ENCODE measurements around the gene INTS1. TPM values are rescaled to one million over a fixed set of nuclear protein-coding genes. Genes with fewer than 3 reads are reported as not detected.
A peak's percentile ranks its signal among the peaks of the same experiment; 100 is the strongest.

Gene INTS1
- polyA plus RNA-seq, 3 donors: 5.5 to 64.3 (median 7.3) TPM

- H3K27me3 ChIP-seq (ENCODE audit: control insufficient read depth in 2 of 2, insufficient read depth in 2 of 2, low read length in 2 of 2): no peaks in the 10 kb centered on the region
- no peaks in the 10 kb centered on the region for H4K20me1 ChIP-seq (ENCODE audit: insufficient read depth, low read length)
- intact Hi-C loops (cut with micrococcal nuclease): no loop called here
- no peak overlapping the region for H3K4me2 ChIP-seq (replicated peaks; ENCODE audit: extremely low read depth, low read length, poor library complexity, severe bottlenecking)
- H3K9me3 Mint-ChIP-seq: peaks cover 0 to 2% (median 0%) of the 10 kb centered on the region in 7 donors
- H3K36me3 Mint-ChIP-seq: no peaks in the 10 kb centered on the region
- no peaks in the 10 kb centered on the region for H3K9me3 ChIP-seq (replicated peaks in 1 of 2; ENCODE audit: control insufficient read depth in 1 of 2, insufficient read depth in 1 of 2, low read length in 2 of 2)
- peak overlapping the region in 1 of 7 donors; percentile 69 for H3K27ac Mint-ChIP-seq
- H3K4me3 ChIP-seq (replicated peaks in 1 of 3; ENCODE audit: low read depth in 2 of 3, low read length in 3 of 3): no peak overlapping the region
- H3K4me1 Mint-ChIP-seq: no peaks in the 10 kb centered on the region
- H3K27me3 Mint-ChIP-seq (ENCODE audit: low read depth in 3 of 3): no peaks in the 10 kb centered on the region
- no peak overlapping the region for H3K9ac ChIP-seq (ENCODE audit: insufficient read depth, low read length, poor library complexity, severe bottlenecking)
- WGBS (ENCODE audit: insufficient coverage): 91% methylated on average over 15 of the region's 20 CpGs
- no peaks in the 10 kb centered on the region for H3K36me3 ChIP-seq (replicated peaks in 1 of 2; ENCODE audit: control insufficient read depth in 1 of 2, insufficient read depth in 2 of 2, low read length in 2 of 2)
- DNase-seq: no peak
- H3K27ac ChIP-seq (ENCODE audit: low read depth in 1 of 2, low read length in 2 of 2): no peak overlapping the region
- TF ChIP-seq CTCF (IDR thresholded peaks at IDR 0.05): no peak
- H2AFZ ChIP-seq (ENCODE audit: insufficient read depth, low read depth, low read length, poor library complexity, severe bottlenecking): no peak overlapping the region
- no peak overlapping the region for H3K4me3 Mint-ChIP-seq
- H3K4me1 ChIP-seq (ENCODE audit: control insufficient read depth in 1 of 2, insufficient read depth in 2 of 2, low read length in 2 of 2): no peaks in the 10 kb centered on the region
- no peaks in the 10 kb centered on the region for H3K79me2 ChIP-seq (ENCODE audit: insufficient read depth, low read length)
Observed at GRCh38 chr7:1442355-1443124, 61.6 kb downstream of the INTS1 start.

GRCh38 chr7:1441615-1442354 lies 62.4 kb downstream of the INTS1 start:
- Histone ChIP-seq H3K4me2 (replicated peaks; ENCODE audit: extremely low read depth, low read length, poor library complexity, severe bottlenecking) (no peak overlapping the region), H3K4me3 (replicated peaks in 1 of 3; ENCODE audit: low read depth in 2 of 3, low read length in 3 of 3) (no peak overlapping the region), H3K36me3 (replicated peaks in 1 of 2; ENCODE audit: control insufficient read depth in 1 of 2, insufficient read depth in 2 of 2, low read length in 2 of 2) (no peaks in the 10 kb centered on the region), H3K4me1 (ENCODE audit: control insufficient read depth in 1 of 2, insufficient read depth in 2 of 2, low read length in 2 of 2) (no peaks in the 10 kb centered on the region), H4K20me1 (ENCODE audit: insufficient read depth, low read length) (no peaks in the 10 kb centered on the region), H3K9me3 (replicated peaks in 1 of 2; ENCODE audit: control insufficient read depth in 1 of 2, insufficient read depth in 1 of 2, low read length in 2 of 2) (no peaks in the 10 kb centered on the region), H2AFZ (ENCODE audit: insufficient read depth, low read depth, low read length, poor library complexity, severe bottlenecking) (no peak overlapping the region), H3K27ac (ENCODE audit: low read depth in 1 of 2, low read length in 2 of 2) (no peak overlapping the region), H3K9ac (ENCODE audit: insufficient read depth, low read length, poor library complexity, severe bottlenecking) (no peak overlapping the region), H3K27me3 (ENCODE audit: control insufficient read depth in 2 of 2, insufficient read depth in 2 of 2, low read length in 2 of 2) (no peaks in the 10 kb centered on the region), H3K79me2 (ENCODE audit: insufficient read depth, low read length) (no peaks in the 10 kb centered on the region)
- 83% methylated on average over 41 of the region's 41 CpGs for WGBS (ENCODE audit: insufficient coverage)
- Mint-ChIP-seq H3K9me3 (peaks cover 0 to 2% (median 0%) of the 10 kb centered on the region in 7 donors), H3K27me3 (ENCODE audit: low read depth in 3 of 3) (no peaks in the 10 kb centered on the region), H3K36me3 (peaks cover 0 to 4% of the 10 kb centered on the region in 2 donors), H3K27ac (no peak overlapping the region), H3K4me3 (no peak overlapping the region), H3K4me1 (no peaks in the 10 kb centered on the region)
- no peak for DNase-seq
- intact Hi-C loops (cut with micrococcal nuclease): no loop called here
- TF ChIP-seq CTCF (IDR thresholded peaks at IDR 0.05): no peak
